PC-3 (cell line): Measurements from ENCODE around the gene PAX5. TPM values are rescaled to one million over a fixed set of nuclear protein-coding genes. Genes with fewer than 3 reads are reported as not detected.

Experiments used
- ATAC-seq: fragments of 200-7000 bp; cut with Tn5 transposase; 2 replicates; pipeline ENCODE4 v1.9.1; 2020; ENCODE audit warnings: mild to moderate bottlenecking, moderate library complexity
- BruUV-seq: library from RNA; stranded (reverse); fragments of 400-500 nt; replicated peaks from 2 replicates; lab custom pipeline; 2021; lab: Mats Ljungman, UMichigan
- CTCF ChIA-PET: fragments of 300-600 bp; sonication (Branson Sonifier 250); formaldehyde crosslinking; loops from one replicate; lab custom pipeline; 2022; ENCODE audit warnings: antibody characterized with exemption; lab: Charles Lee
- POLR2A ChIA-PET: fragments of 300-600 bp; sonication (Branson Sonifier 250); formaldehyde crosslinking; loops from one replicate; lab custom pipeline; 2022; ENCODE audit warnings: antibody characterized with exemption; ENCODE audit not compliant: unreplicated experiment; lab: Charles Lee
- DNase-seq: peaks from one replicate; pipeline ENCODE4 v3.0.0-alpha.2; 2015
- H2AFZ ChIP-seq: fragments of 300-600 bp; sonication (generic); 2 replicates; pipeline ENCODE4 v1.6.0; 2016; ENCODE audit warnings: antibody characterized with exemption, low read length
- H3F3A ChIP-seq: fragments of 300-600 bp; sonication (generic); one replicate; pipeline ENCODE4 v1.6.0; 2017; ENCODE audit warnings: antibody characterized with exemption, low read length, control low read depth, mild to moderate bottlenecking; ENCODE audit not compliant: unreplicated experiment
- H3K27ac ChIP-seq: fragments of 300-600 bp; sonication (generic); 2 replicates; pipeline ENCODE4 v1.5.1; 2016; ENCODE audit warnings: mild to moderate bottlenecking, low read length
- H3K27me3 ChIP-seq: fragments of 300-600 bp; sonication (generic); 2 replicates; pipeline ENCODE4 v1.6.1; 2016; ENCODE audit warnings: low read length, mixed read lengths
- H3K36me3 ChIP-seq: fragments of 300-600 bp; sonication (generic); 2 replicates; pipeline ENCODE4 v1.6.1; 2016; ENCODE audit warnings: low read depth, mixed run types, low read length, mixed read lengths
- H3K4me1 ChIP-seq: fragments of 300-600 bp; sonication (generic); 2 replicates; pipeline ENCODE4 v1.5.1; 2016; ENCODE audit warnings: low read length; ENCODE audit not compliant: insufficient read depth
- H3K4me2 ChIP-seq: fragments of 300-600 bp; sonication (generic); 2 replicates; pipeline ENCODE4 v1.6.0; 2016; ENCODE audit warnings: low read length
- H3K4me3 ChIP-seq: fragments of 300-600 bp; sonication (generic); 2 replicates; pipeline ENCODE4 v1.5.1; 2016; ENCODE audit warnings: mild to moderate bottlenecking, low read length, mixed read lengths
- H3K79me2 ChIP-seq: fragments of 300-600 bp; sonication (generic); 2 replicates; pipeline ENCODE4 v1.6.1; 2017; ENCODE audit warnings: low read length, mixed read lengths
- H3K9ac ChIP-seq: fragments of 300-600 bp; sonication (generic); 2 replicates; pipeline ENCODE4 v1.6.0; 2016; ENCODE audit warnings: mild to moderate bottlenecking, low read length
- H3K9me2 ChIP-seq: fragments of 300-600 bp; sonication (generic); replicated peaks from 2 replicates; pipeline ENCODE4 v1.6.1; 2016; ENCODE audit warnings: mixed run types, low read length, mixed read lengths
- H3K9me3 ChIP-seq: fragments of 300-600 bp; sonication (generic); 2 replicates; pipeline ENCODE4 v1.6.1; 2016; ENCODE audit warnings: low read length, mixed read lengths
- H4K20me1 ChIP-seq: fragments of 300-600 bp; sonication (generic); 2 replicates; pipeline ENCODE4 v1.6.1; 2016; ENCODE audit warnings: low read length, mixed read lengths
- CTCF ChIP-seq: fragments of 300-600 bp; sonication (generic); conservative IDR thresholded peaks from 2 replicates; pipeline ENCODE4 v1.5.1; 2017; ENCODE audit warnings: antibody characterized with exemption, low read depth, mild to moderate bottlenecking, low read length
- EZH2 ChIP-seq: fragments of 300-600 bp; sonication (generic); IDR thresholded peaks from one replicate; pipeline ENCODE4 v1.6.1; 2017; ENCODE audit warnings: antibody characterized with exemption, mild to moderate bottlenecking, low read length; ENCODE audit not compliant: unreplicated experiment
- EZH2phosphoT487 ChIP-seq: fragments of 300-600 bp; sonication (generic); IDR thresholded peaks from 2 replicates; pipeline ENCODE4 v1.6.1; 2018; ENCODE audit warnings: mild to moderate bottlenecking, antibody characterized with exemption, low read length, borderline replicate concordance
- intact Hi-C: fragments of 100-400 bp; cut with micrococcal nuclease; formaldehyde crosslinking; loops from 2 replicates; pipeline ENCODE4 v1.9.0; 2023
- total RNA-seq: library from RNA; depleted of rRNA; stranded (reverse); fragments of >200 nt; gene quantifications from 2 replicates; pipeline ENCODE4 v1.2.3, GENCODE V29; 2014

PAX5 gene
- total RNA-seq, 1 experiment from 2014 or later, result not detected

- no TSS peak for BruUV-seq
- H3K4me2 ChIP-seq, result no peak overlapping the region
- H3K9me2 ChIP-seq, result no peaks in the 10 kb centered on the region
- no peak for ATAC-seq
- intact Hi-C loops, result no loop called here
- H3K9ac ChIP-seq, result no peak overlapping the region
- H3K9me3 ChIP-seq, result no peaks in the 10 kb centered on the region
- H2AFZ ChIP-seq, result no peak overlapping the region
- H3K27me3 ChIP-seq, result peaks cover 13% of the 10 kb centered on the region
- H3K4me1 ChIP-seq, result no peaks in the 10 kb centered on the region
- H3F3A ChIP-seq, result no peaks in the 10 kb centered on the region
- H3K27ac ChIP-seq, result no peak overlapping the region
- no peak for DNase-seq
- CTCF ChIA-PET, result no interaction called here
- no peaks in the 10 kb centered on the region for H4K20me1 ChIP-seq
- TF ChIP-seq EZH2phosphoT487 (no peak), CTCF (no peak), EZH2 (no peak)
- H3K4me3 ChIP-seq, result no peak overlapping the region
- no peaks in the 10 kb centered on the region for H3K36me3 ChIP-seq
- H3K79me2 ChIP-seq, result no peaks in the 10 kb centered on the region
- POLR2A ChIA-PET, result no interaction called here
Measured at GRCh38 chr9:36817160-36817834, 216.8 kb downstream of the PAX5 start.

GRCh38 chr9:36816371-36816770, 217.7 kb downstream of the PAX5 start:
- Histone ChIP-seq H3K9ac (no peak overlapping the region), H3K9me2 (no peaks in the 10 kb centered on the region), H3K4me1 (no peaks in the 10 kb centered on the region), H3K27ac (no peak overlapping the region), H3K4me2 (no peak overlapping the region), H3K4me3 (no peak overlapping the region), H3K9me3 (no peaks in the 10 kb centered on the region), H3K36me3 (no peaks in the 10 kb centered on the region), H2AFZ (no peak overlapping the region), H3K79me2 (no peaks in the 10 kb centered on the region), H3F3A (no peaks in the 10 kb centered on the region), H4K20me1 (no peaks in the 10 kb centered on the region), H3K27me3 (peaks cover 9% of the 10 kb centered on the region; the same call in 1 of the 2 replicates)
- ATAC-seq, result no peak
- CTCF ChIA-PET, result no interaction called here
- POLR2A ChIA-PET, result no interaction called here
- BruUV-seq, result no TSS peak
- no peak for TF ChIP-seq EZH2phosphoT487
- no peak for TF ChIP-seq EZH2
- TF ChIP-seq CTCF, result no peak
- intact Hi-C loops, result no loop called here
- DNase-seq, result no peak

GRCh38 chr9:36815566-36816348, 218.3 kb downstream of the PAX5 start:
- Histone ChIP-seq H3K4me2 (no peak overlapping the region), H3F3A (no peaks in the 10 kb centered on the region), H3K9me2 (no peaks in the 10 kb centered on the region), H2AFZ (no peak overlapping the region), H3K9ac (no peak overlapping the region), H3K9me3 (no peaks in the 10 kb centered on the region), H3K27ac (no peak overlapping the region), H3K4me3 (no peak overlapping the region), H4K20me1 (no peaks in the 10 kb centered on the region), H3K36me3 (no peaks in the 10 kb centered on the region), H3K4me1 (no peaks in the 10 kb centered on the region), H3K79me2 (no peaks in the 10 kb centered on the region), H3K27me3 (peaks cover 13% of the 10 kb centered on the region)
- ATAC-seq (no peak), DNase-seq (no peak)
- intact Hi-C loops, result no loop called here
- CTCF ChIA-PET, result no interaction called here
- TF ChIP-seq EZH2 (no peak), EZH2phosphoT487 (no peak), CTCF (no peak)
- POLR2A ChIA-PET, result no interaction called here
- no TSS peak for BruUV-seq
